ENCODE measurements around the gene SMARCAL1. TPM values are rescaled to one million over a fixed set of nuclear protein-coding genes. Genes with fewer than 3 reads are reported as not detected.

SMARCAL1 gene
- polyA plus RNA-seq, 1 of the 3 experiments (the other 2 are of a cell fraction), result 27.0 TPM

DNA sequence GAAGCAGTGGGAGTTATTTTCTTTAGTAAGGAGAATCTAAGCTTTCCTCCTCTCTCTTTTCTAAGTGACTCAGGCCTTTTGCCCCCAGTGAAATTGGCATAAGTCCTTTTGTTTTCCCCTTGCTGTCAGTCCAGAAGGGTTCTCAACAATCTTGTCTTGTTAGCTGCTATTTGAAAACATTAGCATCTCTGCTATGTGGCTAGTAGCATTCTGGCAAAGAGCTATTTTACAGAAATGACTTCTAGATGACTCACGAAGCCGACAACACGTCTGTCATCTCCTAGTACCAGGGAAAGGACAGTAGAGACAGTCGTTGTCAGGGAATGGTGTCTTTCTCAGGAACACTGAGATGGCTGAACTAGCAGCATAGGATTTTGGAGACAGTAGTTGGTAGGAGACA lies 14.7 kb downstream of the SMARCAL1 start (continued):
- TF ChIP-seq, protein P1, sequence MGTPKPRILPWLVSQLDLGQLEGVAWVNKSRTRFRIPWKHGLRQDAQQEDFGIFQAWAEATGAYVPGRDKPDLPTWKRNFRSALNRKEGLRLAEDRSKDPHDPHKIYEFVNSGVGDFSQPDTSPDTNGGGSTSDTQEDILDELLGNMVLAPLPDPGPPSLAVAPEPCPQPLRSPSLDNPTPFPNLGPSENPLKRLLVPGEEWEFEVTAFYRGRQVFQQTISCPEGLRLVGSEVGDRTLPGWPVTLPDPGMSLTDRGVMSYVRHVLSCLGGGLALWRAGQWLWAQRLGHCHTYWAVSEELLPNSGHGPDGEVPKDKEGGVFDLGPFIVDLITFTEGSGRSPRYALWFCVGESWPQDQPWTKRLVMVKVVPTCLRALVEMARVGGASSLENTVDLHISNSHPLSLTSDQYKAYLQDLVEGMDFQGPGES (IDR thresholded peaks at IDR 0.05; ENCODE audit: low read depth, low read length), result no peak
- TF ChIP-seq ELF1 (IDR thresholded peaks at IDR 0.05) (no peak), RFX5 (IDR thresholded peaks at IDR 0.05; ENCODE audit: low read length) (no peak), SMC3 (IDR thresholded peaks at IDR 0.05; ENCODE audit: low read depth, low read length) (no peak), RAD21 (IDR thresholded peaks at IDR 0.05; ENCODE audit: low read length) (no peak), NRF1 (IDR thresholded peaks at IDR 0.05; ENCODE audit: low read depth, low read length) (no peak), NFIC (IDR thresholded peaks at IDR 0.05; ENCODE audit: borderline replicate concordance) (peak; percentile 76), YY1 (IDR thresholded peaks at IDR 0.05; ENCODE audit: low read depth) (no peak), GATA2 (CRISPR knock-in tag; IDR thresholded peaks at IDR 0.05) (no peak), POLR2AphosphoS5 (IDR thresholded peaks at IDR 0.05; ENCODE audit: low read depth, low read length) (no peak; the same call in 1 of the 2 replicates), TEAD4 (IDR thresholded peaks at IDR 0.05; ENCODE audit: borderline replicate concordance, insufficient read depth) (peak; percentile 68; the same call in 1 of the 2 replicates), GABPA (IDR thresholded peaks at IDR 0.05; ENCODE audit: low read depth) (no peak)
- TF ChIP-seq, protein P2, sequence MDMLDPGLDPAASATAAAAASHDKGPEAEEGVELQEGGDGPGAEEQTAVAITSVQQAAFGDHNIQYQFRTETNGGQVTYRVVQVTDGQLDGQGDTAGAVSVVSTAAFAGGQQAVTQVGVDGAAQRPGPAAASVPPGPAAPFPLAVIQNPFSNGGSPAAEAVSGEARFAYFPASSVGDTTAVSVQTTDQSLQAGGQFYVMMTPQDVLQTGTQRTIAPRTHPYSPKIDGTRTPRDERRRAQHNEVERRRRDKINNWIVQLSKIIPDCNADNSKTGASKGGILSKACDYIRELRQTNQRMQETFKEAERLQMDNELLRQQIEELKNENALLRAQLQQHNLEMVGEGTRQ (IDR thresholded peaks at IDR 0.05; ENCODE audit: borderline replicate concordance, low read depth, low read length), result no peak
- TF ChIP-seq, protein P3, sequence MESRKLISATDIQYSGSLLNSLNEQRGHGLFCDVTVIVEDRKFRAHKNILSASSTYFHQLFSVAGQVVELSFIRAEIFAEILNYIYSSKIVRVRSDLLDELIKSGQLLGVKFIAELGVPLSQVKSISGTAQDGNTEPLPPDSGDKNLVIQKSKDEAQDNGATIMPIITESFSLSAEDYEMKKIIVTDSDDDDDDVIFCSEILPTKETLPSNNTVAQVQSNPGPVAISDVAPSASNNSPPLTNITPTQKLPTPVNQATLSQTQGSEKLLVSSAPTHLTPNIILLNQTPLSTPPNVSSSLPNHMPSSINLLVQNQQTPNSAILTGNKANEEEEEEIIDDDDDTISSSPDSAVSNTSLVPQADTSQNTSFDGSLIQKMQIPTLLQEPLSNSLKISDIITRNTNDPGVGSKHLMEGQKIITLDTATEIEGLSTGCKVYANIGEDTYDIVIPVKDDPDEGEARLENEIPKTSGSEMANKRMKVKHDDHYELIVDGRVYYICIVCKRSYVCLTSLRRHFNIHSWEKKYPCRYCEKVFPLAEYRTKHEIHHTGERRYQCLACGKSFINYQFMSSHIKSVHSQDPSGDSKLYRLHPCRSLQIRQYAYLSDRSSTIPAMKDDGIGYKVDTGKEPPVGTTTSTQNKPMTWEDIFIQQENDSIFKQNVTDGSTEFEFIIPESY (IDR thresholded peaks at IDR 0.05; ENCODE audit: borderline replicate concordance, low read depth), result no peak
- TF ChIP-seq, protein P4, sequence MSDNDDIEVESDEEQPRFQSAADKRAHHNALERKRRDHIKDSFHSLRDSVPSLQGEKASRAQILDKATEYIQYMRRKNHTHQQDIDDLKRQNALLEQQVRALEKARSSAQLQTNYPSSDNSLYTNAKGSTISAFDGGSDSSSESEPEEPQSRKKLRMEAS (IDR thresholded peaks at IDR 0.05; ENCODE audit: low read depth), result no peak

DNA sequence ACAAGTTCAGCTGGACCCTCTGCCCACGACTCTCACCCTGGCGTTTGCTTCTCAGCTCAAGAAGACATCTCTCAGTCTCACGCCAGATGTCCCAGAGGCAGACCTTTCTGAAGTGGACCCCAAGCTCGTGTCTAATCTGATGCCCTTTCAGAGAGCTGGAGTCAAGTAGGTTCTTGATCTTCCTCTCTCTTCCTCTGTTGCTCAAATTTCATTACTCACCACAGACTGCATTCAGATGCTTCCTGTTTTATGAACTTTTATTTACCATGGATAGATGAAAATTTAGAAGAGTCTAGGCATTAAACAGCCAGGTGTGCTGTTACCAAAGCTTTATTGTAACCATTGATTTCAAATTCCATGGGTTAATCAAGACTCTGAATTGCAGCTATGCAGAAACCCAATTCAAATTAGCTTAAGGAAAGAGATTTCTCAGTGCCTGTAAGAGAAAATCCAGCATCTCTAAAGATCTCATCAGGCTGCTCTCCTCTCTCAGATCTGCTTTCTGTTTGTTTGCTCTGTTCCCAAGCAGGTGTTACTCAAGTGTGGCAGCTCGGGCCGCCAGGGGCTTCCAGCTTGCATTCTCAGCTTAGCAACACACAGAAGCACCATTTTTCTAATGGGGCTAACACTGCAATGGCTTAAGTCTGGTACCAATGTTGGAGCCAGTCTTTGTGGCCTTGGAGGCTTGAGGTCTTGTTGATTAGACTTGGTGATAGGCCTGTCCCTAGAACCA lies 16.5 kb downstream of the SMARCAL1 start:
- Histone ChIP-seq H3F3A (replicated peaks; ENCODE audit: insufficient read depth) (peaks cover 30% of the 10 kb centered on the region), H3K9ac (no peak overlapping the region), H3K4me2 (no peak overlapping the region), H3K36me3 (replicated peaks in 1 of 2; ENCODE audit: control insufficient read depth in 1 of 2, insufficient read depth in 2 of 2, low read length in 1 of 2) (peaks cover 61 to 64% of the 10 kb centered on the region in 2 experiments), H4K20me1 (ENCODE audit: insufficient read depth) (no peaks in the 10 kb centered on the region), H3K79me2 (ENCODE audit: insufficient read depth) (no peaks in the 10 kb centered on the region), H2AFZ (ENCODE audit: low read depth) (no peak overlapping the region), H3K9me2 (no peaks in the 10 kb centered on the region), H3K27me3 (ENCODE audit: insufficient read depth) (no peaks in the 10 kb centered on the region), H3K27ac (ENCODE audit: low read depth in 2 of 2, low read length in 1 of 2) (no peak overlapping the region), H3K4me1 (ENCODE audit: control insufficient read depth in 1 of 2, insufficient read depth in 2 of 2, low read depth in 1 of 2, low read length in 1 of 2) (peaks cover 0 to 11% of the 10 kb centered on the region in 2 experiments; a peak in 2 of 4 replicates), H3K4me3 (ENCODE audit: low read depth in 2 of 2, low read length in 1 of 2) (no peak overlapping the region), H3K9me3 (no peaks in the 10 kb centered on the region)
- 83% methylated on average over 6 of the region's 6 CpGs for WGBS (ENCODE audit: low lambda C conversion rate)
- POLR2A ChIA-PET, result no interaction called here
- DNase-seq, result no peak
- CTCF ChIA-PET, result interaction anchor here (1.1 kb wide), 1 partner anchor 15 kb away, joined by 3 read pairs; no protein-coding TSS in a partner anchor
- TF ChIP-seq GATA2 (CRISPR knock-in tag; IDR thresholded peaks at IDR 0.05), result no peak
- TF ChIP-seq, protein P1 (IDR thresholded peaks at IDR 0.05; ENCODE audit: low read depth, low read length), result no peak
- TF ChIP-seq, protein P5, sequence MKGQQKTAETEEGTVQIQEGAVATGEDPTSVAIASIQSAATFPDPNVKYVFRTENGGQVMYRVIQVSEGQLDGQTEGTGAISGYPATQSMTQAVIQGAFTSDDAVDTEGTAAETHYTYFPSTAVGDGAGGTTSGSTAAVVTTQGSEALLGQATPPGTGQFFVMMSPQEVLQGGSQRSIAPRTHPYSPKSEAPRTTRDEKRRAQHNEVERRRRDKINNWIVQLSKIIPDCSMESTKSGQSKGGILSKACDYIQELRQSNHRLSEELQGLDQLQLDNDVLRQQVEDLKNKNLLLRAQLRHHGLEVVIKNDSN (IDR thresholded peaks at IDR 0.05; ENCODE audit: borderline replicate concordance, low read depth), result no peak
- no peak for TF ChIP-seq POLR2AphosphoS5 (IDR thresholded peaks at IDR 0.05; ENCODE audit: low read depth, low read length)
- no peak for TF ChIP-seq FOXM1 (IDR thresholded peaks at IDR 0.05; ENCODE audit: low read depth)
- TF ChIP-seq, protein P6, sequence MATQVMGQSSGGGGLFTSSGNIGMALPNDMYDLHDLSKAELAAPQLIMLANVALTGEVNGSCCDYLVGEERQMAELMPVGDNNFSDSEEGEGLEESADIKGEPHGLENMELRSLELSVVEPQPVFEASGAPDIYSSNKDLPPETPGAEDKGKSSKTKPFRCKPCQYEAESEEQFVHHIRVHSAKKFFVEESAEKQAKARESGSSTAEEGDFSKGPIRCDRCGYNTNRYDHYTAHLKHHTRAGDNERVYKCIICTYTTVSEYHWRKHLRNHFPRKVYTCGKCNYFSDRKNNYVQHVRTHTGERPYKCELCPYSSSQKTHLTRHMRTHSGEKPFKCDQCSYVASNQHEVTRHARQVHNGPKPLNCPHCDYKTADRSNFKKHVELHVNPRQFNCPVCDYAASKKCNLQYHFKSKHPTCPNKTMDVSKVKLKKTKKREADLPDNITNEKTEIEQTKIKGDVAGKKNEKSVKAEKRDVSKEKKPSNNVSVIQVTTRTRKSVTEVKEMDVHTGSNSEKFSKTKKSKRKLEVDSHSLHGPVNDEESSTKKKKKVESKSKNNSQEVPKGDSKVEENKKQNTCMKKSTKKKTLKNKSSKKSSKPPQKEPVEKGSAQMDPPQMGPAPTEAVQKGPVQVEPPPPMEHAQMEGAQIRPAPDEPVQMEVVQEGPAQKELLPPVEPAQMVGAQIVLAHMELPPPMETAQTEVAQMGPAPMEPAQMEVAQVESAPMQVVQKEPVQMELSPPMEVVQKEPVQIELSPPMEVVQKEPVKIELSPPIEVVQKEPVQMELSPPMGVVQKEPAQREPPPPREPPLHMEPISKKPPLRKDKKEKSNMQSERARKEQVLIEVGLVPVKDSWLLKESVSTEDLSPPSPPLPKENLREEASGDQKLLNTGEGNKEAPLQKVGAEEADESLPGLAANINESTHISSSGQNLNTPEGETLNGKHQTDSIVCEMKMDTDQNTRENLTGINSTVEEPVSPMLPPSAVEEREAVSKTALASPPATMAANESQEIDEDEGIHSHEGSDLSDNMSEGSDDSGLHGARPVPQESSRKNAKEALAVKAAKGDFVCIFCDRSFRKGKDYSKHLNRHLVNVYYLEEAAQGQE (IDR thresholded peaks at IDR 0.05; ENCODE audit: low read depth, low read length), result no peak
- TF ChIP-seq MXI1 (IDR thresholded peaks at IDR 0.05; ENCODE audit: low read depth, low read length), result no peak
- TF ChIP-seq ELF1 (IDR thresholded peaks at IDR 0.05), result no peak

All from SK-N-SH (cell line).